BE2C (cell line): Measurements from ENCODE around the gene EYA2.

ENCODE experiments used
- DNase-seq: peaks from one replicate; pipeline ENCODE4 v3.0.0-alpha.2; 2020
- H3K27me3 ChIP-seq: fragments of 250-450 bp; sonication (Bioruptor Pico); 2 replicates; pipeline ENCODE4 v1.5.1; 2020; ENCODE audit warnings: mild to moderate bottlenecking
- H3K36me3 ChIP-seq: fragments of 250-450 bp; sonication (Bioruptor Pico); 2 replicates; pipeline ENCODE4 v1.5.1; 2020; ENCODE audit warnings: mild to moderate bottlenecking
- H3K4me1 ChIP-seq: fragments of 250-450 bp; sonication (Bioruptor Pico); 2 replicates; pipeline ENCODE4 v1.5.1; 2020
- H3K4me3 ChIP-seq: 2 replicates; pipeline ENCODE4 v1.5.1; 2011; ENCODE audit warnings: low read depth, low read length
- H3K9me3 ChIP-seq: fragments of 250-450 bp; sonication (Bioruptor Pico); 2 replicates; pipeline ENCODE4 v1.5.1; 2020
- TF ChIP-seq, protein P1 (sequence below): IDR thresholded peaks from 2 replicates; pipeline ENCODE4 v1.5.1; 2012; ENCODE audit warnings: mild to moderate bottlenecking, low read depth, low read length

The EYA2 gene

DNA sequence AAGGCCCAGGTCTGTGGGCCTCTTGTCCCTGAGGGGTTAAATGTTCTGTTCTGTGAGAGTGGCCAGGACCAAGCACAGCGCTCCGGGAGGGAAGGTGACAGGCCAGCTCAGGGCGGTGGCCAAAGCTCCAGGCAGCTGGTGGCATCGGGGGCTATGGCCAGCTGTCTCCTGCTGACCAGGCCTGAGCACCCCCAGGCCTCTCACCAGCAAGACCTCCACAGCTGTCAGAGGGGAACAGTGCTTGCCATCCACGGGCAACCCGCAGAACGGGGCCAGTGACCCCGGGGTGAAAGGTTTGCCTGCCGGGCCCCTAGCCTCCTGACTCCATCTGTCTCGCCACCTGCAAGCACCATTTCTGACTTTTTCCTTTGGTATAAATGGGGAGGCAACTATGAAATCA lies 46.0 kb downstream of the EYA2 start:
- TF ChIP-seq, protein P1, sequence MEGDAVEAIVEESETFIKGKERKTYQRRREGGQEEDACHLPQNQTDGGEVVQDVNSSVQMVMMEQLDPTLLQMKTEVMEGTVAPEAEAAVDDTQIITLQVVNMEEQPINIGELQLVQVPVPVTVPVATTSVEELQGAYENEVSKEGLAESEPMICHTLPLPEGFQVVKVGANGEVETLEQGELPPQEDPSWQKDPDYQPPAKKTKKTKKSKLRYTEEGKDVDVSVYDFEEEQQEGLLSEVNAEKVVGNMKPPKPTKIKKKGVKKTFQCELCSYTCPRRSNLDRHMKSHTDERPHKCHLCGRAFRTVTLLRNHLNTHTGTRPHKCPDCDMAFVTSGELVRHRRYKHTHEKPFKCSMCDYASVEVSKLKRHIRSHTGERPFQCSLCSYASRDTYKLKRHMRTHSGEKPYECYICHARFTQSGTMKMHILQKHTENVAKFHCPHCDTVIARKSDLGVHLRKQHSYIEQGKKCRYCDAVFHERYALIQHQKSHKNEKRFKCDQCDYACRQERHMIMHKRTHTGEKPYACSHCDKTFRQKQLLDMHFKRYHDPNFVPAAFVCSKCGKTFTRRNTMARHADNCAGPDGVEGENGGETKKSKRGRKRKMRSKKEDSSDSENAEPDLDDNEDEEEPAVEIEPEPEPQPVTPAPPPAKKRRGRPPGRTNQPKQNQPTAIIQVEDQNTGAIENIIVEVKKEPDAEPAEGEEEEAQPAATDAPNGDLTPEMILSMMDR = no peak

GRCh38 chr20:46941404-46941803 lies 46.8 kb downstream of the EYA2 start:
- Histone ChIP-seq H3K27me3 (no peaks in the 10 kb centered on the region), H3K4me3 (no peak overlapping the region), H3K4me1 (no peaks in the 10 kb centered on the region), H3K9me3 (no peaks in the 10 kb centered on the region), H3K36me3 (no peaks in the 10 kb centered on the region)
- TF ChIP-seq, protein P1 = no peak
- no peak for DNase-seq

More for the DNA sequence above, 46.0 kb downstream of the EYA2 start:
- Histone ChIP-seq H3K4me1 (no peaks in the 10 kb centered on the region), H3K36me3 (no peaks in the 10 kb centered on the region), H3K4me3 (no peak overlapping the region), H3K27me3 (no peaks in the 10 kb centered on the region), H3K9me3 (no peaks in the 10 kb centered on the region)
- no peak for DNase-seq

- no peaks in the 10 kb centered on the region for H3K9me3 ChIP-seq
- TF ChIP-seq, protein P1 = no peak
Measured at GRCh38 chr20:46943861-46944591, 49.4 kb downstream of the EYA2 start.

DNA sequence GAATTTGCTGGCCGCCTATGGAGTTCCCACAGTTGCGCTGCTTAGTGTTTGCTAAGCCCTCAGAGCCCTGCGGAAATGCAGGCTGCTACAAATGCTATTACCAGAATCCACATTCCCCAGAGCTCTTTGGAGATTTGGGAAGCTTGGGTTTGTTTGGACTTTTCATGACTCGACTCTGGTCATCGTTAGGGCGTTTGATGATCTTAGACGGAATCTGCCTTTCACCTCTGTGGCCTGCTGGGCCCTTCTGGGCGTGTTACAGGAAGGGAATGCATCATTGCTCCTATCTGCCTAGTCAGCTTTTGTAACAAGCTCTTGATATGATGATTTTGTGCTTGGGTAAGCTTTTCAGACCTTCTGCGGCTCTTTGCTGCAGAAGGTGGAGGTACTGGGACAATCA lies 50.8 kb downstream of the EYA2 start:
- no peak for DNase-seq
- 0 out of 2 replicates have a peak, but pooled peaks cover 3% of the 10 kb centered on the region for H3K27me3 ChIP-seq
- no peaks in the 10 kb centered on the region for H3K36me3 ChIP-seq
- no peak overlapping the region for H3K4me3 ChIP-seq
- TF ChIP-seq, protein P1 = no peak
- no peaks in the 10 kb centered on the region for H3K4me1 ChIP-seq
- no peaks in the 10 kb centered on the region for H3K9me3 ChIP-seq

More at GRCh38 chr20:46943861-46944591, 49.4 kb downstream of the EYA2 start:
- Histone ChIP-seq H3K27me3 (no peaks in the 10 kb centered on the region), H3K4me1 (no peaks in the 10 kb centered on the region), H3K4me3 (no peak overlapping the region), H3K36me3 (no peaks in the 10 kb centered on the region)
- DNase-seq = no peak

DNA sequence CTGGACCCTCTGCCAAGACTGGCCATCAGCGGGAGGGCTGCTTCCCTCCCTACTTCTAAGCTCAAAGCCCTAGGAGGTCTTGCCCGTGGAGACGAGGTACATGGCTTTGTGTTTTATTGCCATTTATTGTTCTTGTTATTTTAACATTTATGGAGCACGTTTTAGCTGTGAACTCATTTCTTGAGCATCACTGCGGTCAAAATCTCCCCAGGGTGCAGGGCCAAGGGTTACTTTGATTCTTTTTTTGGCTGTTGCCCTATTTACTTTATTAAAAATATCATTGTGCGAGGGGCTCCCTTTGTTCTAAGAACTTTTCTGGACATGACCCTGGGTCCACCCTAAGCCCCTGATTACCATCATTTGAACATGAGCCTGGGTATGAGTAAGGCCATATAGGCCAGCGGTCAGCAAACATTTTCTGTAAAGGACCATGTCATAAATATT lies 51.6 kb downstream of the EYA2 start:
- Histone ChIP-seq H3K27me3 (0 out of 2 replicates have a peak, but pooled peaks cover 3% of the 10 kb centered on the region), H3K4me3 (no peak overlapping the region), H3K36me3 (no peaks in the 10 kb centered on the region), H3K9me3 (no peaks in the 10 kb centered on the region), H3K4me1 (no peaks in the 10 kb centered on the region)
- TF ChIP-seq, protein P1 = no peak
- no peak for DNase-seq

DNA sequence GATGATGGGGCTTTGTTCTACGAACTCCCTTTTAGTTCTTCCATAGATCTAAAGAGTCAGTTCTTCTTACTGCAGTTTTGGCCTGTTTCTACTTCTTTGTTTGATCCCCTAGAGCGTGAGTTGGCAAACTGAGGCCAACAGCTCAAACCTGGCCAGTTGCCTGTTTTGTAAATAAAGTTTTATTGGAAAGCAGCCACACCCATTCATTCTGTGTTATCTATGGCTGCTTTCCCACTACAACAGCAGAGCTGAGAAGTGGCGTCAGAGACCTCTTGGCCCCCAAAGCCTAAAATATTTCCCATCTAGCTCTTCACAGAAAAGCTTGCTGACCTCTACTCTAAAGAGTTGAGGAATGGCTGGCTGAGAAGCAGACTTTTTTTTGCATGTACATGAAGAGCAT lies 52.2 kb downstream of the EYA2 start:
- DNase-seq = no peak
- Histone ChIP-seq H3K4me1 (no peaks in the 10 kb centered on the region), H3K4me3 (no peak overlapping the region), H3K9me3 (no peaks in the 10 kb centered on the region), H3K27me3 (0 out of 2 replicates have a peak, but pooled peaks cover 3% of the 10 kb centered on the region), H3K36me3 (no peaks in the 10 kb centered on the region)
- TF ChIP-seq, protein P1 = no peak
